Measurements from ENCODE around the gene CLSTN1.

DNA sequence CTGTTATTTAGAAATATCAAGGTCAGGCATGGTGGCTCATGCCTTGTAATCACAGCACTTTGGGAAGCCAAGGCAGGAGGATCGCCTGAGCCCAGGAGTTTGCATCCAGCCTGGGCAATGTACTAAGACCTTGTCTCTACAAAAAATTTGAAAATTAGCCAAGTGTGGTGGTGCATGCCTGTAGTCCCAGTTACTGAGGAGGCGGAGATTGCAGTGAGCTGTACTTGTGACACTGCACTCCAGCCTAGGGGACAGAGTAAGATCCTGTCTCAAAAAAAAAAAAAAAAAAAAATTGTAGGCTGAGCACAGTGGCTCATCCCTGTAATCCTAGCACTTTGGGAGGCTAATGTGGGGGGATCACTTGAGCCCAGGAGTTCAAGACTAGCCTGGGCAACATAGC is 127.0 kb downstream of the CLSTN1 start:
- TF ChIP-seq, protein P1, sequence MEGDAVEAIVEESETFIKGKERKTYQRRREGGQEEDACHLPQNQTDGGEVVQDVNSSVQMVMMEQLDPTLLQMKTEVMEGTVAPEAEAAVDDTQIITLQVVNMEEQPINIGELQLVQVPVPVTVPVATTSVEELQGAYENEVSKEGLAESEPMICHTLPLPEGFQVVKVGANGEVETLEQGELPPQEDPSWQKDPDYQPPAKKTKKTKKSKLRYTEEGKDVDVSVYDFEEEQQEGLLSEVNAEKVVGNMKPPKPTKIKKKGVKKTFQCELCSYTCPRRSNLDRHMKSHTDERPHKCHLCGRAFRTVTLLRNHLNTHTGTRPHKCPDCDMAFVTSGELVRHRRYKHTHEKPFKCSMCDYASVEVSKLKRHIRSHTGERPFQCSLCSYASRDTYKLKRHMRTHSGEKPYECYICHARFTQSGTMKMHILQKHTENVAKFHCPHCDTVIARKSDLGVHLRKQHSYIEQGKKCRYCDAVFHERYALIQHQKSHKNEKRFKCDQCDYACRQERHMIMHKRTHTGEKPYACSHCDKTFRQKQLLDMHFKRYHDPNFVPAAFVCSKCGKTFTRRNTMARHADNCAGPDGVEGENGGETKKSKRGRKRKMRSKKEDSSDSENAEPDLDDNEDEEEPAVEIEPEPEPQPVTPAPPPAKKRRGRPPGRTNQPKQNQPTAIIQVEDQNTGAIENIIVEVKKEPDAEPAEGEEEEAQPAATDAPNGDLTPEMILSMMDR (IDR thresholded peaks at IDR 0.05; ENCODE audit: insufficient read depth, low read depth, low read length): no peak
- TF ChIP-seq EZH2 (IDR thresholded peaks at IDR 0.05; ENCODE audit: insufficient read depth, low read length): no peak

All from astrocyte (in vitro differentiated cells and primary cell).